Activated CD8-positive, alpha-beta memory T cell treated with anti-CD3 and anti-CD28 coated beads for 24 hours (primary cell): ENCODE measurements around the gene NXF1.
"Not testable (repeated sequence)": the region's sequence is repeated elsewhere in the genome, so short reads cannot be mapped to it uniquely, and the experiment has no call there.

Source experiments
- DNase-seq: peaks from one replicate; pipeline ENCODE4 v3.0.0-alpha.2; 2020

NXF1 gene

DNA sequence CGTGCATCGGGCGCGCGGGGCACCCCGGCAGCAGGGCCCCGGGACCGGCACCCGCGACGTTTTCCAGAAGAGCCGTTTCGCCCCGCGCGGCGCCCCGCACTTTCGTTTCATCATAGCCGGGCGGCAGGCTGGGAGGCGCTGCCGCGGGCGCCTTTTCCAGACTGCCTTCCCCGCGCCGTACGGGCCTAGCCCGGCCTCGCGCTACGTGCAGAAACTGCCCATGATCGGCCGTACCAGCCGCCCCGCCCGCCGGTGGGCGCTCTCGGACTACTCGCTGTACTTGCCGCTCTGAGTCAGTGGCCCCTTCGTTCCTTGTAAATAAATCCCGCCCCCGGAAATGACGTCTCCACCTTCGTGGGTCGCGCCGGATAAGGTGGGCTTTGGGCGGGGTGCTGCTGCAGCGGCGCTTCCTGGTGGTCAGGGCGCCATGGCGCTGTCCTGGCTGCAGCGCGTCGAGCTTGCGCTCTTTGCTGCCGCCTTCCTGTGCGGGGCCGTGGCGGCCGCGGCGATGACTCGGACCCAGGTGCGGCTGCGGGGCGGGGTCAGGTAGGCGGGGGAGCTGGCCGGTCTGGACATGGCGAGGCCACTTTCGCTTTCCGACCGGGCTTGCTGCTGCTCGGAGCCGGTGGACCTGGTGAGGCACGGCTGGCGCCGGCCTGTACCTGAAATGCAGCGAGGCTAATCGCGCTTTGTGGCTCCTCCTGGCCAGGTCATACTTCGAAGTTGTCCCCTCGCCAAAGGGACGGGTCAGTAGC is 18.1 kb downstream of the NXF1 start, which contains the start of gene TMEM179B:
TSS of gene TMEM179B (plus strand) at position 398 of the 755 bp plus-strand sequence. CDS start at position 428, 30 bp downstream.
- peak; percentile 99 for DNase-seq

DNA sequence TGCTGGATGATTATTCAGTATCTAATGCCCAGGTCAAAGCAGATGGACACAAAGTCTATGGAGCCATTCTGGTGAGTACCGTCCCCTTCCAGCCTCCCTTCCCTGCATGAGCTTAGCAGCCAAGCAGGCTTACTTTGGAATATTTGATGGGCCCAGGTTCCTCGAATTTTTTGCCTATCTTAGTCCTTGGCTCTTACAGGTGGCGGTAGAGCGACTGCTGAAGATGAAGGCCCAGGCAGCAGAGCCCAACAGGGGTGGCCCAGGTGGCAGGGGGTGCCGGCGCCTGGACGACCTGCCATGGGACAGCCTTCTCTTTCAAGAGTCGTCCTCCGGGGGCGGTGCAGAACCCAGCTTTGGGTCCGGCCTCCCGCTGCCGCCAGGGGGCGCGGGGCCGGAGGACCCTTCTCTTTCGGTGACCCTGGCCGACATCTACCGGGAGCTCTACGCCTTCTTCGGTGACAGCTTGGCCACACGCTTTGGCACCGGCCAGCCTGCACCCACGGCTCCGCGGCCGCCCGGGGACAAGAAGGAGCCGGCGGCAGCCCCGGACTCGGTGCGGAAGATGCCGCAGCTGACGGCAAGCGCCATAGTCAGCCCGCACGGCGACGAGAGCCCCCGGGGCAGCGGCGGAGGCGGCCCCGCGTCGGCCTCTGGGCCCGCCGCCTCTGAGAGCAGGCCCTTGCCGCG is 18.8 kb downstream of the NXF1 start:
- peak; percentile 94 for DNase-seq

DNA sequence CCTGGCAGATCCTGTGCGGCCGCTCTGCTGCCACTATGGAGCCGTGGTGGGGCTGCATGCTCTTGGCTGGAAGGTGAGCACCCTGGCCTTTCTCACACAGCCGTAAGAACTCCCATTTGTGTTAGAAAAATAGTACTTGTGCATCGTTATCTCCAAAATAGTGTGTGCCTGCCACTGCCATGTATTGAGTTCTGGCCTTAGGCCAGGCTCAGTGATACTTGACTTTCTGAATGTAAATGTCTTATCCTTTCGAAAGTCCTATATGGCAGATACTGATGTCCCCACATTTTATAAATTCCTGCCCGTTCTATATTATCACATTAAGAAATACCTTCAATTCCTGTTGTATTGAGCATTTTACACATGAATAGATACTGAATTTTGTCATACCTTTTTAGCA is 22.5 kb downstream of the NXF1 start:
- DNase-seq = no peak

DNA sequence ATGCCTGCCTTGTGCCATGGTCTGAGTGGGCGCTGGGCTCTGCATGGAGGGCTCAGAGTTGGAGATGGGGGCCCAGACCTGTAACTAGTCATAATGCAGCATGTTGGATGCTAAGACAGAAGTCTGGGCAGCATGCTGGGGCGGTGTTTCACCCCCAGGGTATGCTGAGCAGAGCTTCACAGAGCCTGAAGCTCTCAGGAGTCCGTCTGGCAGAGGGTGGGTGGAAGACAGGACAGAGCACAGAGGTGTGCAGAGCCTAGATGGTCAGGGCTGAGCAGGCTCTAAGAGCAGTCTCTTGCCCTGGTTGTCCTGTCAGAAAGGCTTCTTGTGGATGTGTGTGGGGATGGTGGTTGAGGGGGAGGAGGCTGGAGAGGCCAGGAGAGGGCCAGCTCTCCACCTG is 26.8 kb downstream of the NXF1 start:
- DNase-seq = no peak

DNA sequence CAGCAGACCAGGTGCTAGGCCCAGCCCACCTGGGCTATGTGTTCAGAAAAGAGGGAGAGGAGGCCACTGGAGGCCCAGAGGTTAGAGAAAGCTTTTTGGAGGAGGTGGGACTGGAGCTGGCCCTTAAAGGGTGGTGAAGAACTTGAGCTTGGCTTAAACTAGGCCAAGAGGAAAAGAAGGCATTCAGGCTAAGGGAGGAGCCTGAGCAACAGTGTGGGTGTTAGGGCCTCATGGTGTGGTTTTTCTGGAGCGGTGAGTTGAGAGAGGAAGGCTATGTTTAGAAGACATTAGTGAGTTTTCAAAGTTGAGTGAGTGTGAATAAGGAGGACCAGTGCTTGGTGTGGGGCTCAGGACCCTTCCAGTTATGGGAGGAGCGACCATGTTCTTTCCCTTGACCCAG is 27.9 kb downstream of the NXF1 start:
- no peak for DNase-seq

DNA sequence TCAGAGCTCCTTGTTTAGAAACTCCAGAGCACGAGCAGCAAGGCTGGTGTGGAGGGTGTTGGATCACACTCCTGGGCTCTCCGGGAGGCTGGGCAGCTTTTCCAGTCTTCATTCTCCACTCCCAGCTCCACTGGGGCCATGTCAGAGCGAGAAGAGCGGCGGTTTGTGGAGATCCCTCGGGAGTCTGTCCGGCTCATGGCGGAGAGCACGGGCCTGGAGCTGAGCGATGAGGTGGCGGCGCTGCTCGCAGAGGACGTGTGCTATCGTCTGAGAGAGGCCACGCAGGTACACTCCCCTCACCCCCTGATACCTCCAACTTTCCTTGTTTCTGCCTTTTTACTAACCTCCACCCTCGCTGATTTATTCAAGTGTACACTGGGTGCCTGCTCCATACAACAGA is 29.6 kb downstream of the NXF1 start:
- DNase-seq = no peak

DNA sequence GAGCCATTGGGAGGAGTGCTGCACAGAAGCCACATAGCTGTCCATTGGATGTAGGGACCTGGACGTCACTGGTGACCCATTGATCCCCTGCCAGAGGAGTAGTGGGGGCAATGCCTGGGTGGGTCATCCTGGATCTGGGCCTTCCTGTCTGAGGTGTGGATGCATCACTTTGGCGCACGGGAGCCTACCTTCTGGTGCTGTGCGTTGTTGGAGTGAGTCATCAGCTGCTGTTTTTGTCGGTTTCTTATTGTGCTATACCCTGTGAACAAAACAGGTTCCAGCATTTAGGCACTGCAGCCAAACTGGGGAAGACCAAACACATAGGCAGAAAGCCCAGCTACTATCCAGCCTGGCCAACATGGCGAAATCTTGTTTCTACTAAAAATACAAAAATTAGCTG is 30.8 kb downstream of the NXF1 start:
- no peak for DNase-seq

DNA sequence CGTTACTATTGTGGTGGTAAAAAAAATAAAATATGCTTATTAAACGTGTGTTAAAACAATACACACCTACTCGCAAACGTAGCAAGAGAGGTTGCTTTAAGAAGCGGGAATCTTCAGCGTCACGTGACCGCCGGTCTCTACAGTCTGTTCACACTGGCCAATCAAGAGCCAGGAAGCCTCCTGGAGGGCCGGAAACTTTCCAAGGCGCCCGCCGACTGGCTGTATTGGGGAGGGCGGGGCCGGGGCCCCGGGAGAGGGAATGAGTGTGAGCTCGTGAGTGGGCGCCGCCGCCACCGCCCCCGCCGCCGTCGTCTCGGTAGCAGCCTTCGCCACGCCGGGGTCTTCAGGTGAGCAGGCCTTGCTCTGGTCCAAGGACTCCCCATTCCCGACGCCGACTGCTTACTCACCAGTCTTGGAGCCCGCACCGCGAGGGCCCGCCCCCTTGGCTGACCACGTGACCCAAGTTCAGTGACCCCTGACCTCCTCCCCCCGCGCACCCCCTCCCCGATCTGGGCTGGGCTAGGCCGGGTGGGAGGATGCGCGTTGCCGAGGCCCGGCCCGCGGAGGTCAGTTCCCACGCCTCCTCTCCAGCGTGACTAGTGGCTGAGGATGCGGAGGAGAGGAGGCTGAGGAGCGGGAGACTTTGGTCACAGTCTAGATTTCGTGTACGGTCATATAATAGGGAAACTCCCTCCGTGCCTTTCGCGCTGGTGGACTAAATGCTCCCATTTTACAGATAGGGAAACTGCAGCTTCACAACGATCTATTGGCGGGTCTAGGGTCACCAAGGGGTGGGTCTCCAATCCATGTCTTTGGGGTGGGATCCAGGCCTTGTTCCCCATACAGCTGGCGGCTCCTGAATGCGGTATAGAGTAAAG is 33.9 kb downstream of the NXF1 start, which contains the start of gene TAF6L:
TSS of gene TAF6L (plus strand) at position 253 of the 878 bp plus-strand sequence. CDS start 4,388 bp downstream, outside the sequence.
- DNase-seq = peak; percentile 98

DNA sequence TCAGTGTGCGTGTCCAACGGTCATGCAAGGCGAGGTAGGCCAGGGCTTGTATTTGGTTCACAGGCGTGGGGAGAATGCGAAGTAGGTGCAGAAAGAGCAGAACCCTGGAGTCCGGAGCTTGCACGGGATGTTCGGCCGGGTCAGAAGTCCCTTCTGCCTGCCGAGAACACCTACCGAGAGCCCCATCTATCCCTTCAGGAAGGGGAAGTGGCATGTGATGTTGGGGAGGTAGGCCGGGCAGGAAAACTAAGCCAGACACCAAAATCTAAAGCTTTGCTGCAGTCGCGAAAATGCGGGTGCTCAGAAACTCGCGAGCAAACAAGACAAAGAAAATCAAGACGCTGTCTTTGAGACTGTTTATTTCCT is 34.5 kb downstream of the NXF1 start:
- DNase-seq = peak; percentile 76

DNA sequence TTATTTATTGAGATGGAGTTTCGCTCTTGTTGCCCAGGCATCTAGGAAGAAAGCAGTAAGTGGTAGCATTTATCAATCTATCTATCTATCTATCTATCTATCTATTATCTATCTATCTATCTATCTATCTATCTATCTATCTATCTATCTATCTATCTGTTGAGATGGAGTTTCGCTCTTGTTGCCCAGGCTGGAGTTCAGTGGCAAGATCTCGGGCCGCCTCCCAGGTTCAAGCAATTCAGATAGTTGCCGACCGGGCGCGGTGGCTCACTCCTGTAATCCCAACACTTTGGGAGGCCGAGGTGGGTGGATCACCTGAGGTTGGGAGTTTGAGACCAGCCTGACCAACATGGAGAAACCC is 44.4 kb downstream of the NXF1 start:
- not testable (repeated sequence) for DNase-seq

DNA sequence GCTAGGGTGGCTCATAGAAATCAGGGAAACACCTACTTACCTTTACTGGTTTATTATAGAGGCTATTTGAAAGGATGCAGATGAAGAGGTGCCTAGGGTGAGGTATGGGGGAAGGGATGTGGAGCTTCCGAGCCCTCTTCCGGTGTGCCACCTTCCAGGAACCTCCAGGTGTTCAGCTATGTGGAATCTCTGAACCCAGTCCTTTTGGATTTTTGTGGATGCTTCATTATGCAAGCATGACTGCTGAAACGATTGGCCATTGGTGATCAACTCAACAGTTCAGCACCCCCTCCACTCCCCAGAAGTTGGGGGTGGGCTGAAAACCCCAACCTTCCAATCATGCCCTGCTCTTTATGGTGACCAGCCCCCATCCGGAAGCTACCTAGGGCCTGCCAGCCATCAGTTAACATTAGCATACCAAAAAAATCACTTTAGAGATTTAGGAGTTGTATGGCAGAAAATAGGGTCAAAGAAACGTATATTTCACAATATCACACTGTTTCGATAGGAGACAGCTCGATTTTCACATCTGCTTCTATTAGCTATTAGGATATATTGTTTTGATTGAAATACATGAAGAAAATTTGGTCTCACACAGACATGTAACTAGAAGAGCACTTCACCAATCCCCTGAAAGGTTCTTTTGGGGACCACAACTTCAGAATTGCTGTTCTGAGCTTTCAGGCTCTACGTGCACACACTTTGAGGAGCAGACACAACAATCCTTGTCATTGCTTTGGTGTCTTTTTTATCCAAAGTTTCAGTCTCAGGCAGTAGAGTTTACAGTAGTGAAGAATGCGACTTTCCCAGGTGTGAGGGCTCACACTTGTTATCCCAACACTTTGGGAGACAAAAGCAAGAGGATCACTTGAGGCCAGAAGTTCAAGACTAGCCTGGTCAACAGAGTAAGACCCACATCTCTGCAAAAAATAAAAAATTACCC is 47.1 kb downstream of the NXF1 start:
- DNase-seq = no peak

DNA sequence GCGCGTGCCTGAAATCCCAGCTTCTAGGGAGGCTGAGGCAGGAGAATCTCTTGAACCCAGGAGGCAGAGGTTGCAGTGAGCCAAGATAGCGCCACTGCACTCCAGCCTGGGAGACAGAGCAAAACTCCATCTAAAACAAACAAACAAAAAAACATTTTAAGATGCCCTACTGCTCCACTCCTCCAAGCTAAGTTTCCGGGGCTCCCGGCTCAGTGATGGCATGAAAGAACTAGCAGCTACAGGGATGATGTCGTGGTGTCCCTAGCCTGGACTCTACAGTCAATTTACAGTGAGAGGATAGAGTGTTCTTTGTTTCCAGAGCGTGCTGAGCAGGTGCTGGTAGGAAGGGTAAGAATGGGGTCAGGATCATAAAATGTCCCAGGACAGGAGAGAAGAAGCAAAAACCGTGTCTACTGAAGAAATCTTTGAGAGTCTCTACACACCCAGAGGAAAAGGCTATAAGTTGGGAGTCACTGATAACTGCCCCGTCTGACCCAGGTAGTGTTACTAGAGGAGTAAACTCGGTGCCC is 50.1 kb downstream of the NXF1 start:
- DNase-seq = no peak

DNA sequence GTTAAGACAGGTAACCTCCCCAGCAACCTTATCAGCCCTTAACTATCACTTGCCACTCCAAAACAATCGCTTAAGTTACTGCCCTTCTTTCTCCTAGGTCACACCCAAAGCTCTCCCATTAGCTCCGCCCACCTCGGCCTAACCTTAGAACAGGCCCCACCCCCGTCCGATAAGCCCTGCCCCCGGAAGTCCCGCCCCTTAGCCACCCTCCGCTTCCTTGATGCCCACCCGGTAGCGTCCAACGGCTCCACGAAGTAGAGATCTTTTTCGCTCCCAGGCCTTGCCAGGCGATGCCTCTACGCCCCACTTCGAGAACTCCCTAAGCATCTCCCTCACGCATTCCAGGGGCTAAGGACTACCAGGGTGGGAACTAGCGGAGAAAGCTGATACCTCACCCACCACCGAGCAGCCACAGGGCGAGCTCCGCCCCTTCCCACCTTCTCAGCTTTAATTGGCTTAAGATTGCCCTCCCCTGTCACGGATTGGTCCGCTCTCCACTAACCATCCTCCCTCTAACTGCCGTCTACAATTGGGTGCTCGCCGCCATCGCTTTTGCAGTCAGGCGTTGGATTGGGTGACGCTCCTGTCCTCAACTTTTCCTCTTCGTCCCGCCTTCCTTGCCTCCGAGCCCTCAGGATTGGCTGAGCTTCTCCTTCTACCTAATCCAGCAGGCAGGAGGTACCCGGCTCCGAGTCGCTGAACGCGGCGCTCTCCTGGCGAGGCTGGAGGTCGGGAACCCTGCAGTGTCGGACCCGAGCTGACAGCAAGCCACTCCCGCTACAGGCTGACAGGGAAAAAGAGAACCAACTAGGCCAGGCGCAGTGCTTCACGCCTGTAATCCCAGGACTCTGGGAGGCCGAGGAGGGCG is 51.3 kb downstream of the NXF1 start, which contains the start of gene ZBTB3:
TSS of gene ZBTB3 (minus strand) at position 425 of the 868 bp plus-strand sequence. CDS start 496 bp downstream, outside the sequence.
- peak; percentile 98 for DNase-seq

DNA sequence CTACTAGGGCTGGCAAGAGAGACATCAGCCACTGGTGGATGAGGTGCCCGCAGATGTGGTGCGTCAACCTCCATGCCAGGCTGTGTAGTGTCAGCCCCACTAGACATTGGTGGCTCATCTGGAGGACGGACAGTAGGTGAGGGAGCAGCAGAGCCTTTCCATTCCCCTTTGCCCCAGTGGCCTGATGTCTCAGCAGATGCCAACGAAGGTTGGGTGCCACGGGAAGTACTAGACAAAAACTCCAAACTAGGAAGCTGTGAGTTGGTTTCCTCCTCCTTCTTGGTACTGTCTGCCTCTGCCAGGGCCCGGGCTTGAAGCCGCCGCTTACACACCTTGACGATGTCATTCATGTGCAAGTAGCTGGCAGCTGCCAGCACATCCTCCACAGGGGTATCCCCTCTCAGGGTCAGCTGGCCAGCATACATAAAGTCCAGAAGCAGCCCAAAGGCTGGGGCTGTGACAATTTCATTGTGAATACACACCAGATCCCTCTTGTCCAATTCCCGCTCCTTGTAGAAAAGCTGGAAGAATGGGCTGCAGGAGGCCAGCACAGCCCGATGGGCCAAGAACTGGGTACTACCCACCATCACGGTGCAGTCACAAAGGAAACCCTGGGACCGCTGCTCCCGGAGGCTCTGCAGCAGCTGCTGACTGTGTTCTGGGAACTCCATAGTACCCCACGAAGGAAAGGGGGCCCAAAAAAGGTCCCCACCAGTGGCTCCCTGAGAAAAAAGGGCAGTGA is 52.1 kb downstream of the NXF1 start:
- DNase-seq = no peak

DNA sequence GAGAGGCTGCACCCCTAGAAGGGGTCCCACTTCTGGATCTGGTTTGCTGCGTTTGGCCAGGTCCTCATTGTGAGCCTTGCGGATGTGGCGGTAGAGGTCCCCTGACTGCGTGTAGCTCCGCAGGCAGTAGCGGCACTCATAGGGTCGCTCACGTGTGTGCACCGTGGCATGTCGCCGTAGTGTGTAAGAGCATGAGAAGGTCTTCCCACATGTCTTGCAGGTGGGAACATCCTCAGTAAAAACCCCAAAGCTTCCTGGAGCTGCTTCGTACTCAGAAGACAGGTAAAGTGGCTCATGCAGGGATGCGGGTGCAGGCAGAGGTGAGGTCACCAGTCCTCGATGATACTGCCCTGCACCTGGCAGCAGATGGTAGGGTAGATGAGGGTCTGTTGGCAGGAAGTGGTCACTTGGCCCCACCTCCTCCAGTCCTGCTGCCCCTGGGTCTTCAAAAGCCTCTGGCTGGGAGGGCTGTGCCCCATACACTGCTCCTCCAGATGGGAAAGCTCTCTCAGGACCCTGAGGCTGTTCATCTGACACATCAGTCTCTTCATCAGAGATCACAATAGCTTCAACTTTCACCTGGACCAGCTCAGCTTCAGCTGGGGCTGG is 53.0 kb downstream of the NXF1 start:
- no peak for DNase-seq

DNA sequence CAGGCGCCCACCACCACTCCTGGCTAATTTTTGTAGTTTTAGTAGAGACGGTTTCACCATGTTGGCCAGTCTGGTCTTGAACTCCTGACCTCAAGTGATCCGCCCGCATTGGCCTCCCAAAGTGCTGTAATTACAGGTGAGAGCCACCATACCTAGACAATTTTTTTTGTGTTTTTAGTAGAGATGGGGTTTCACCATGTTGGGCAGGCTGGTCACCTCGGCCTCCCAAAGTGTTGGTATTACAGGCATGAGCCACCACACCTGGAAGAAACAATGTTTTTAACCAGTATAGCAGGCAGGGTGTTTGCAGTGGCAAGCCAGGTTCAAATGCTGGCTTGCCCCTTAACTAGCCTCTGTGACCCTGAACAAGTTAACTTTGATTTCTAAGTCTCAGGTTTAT is 55.3 kb downstream of the NXF1 start:
- not testable (repeated sequence) for DNase-seq

DNA sequence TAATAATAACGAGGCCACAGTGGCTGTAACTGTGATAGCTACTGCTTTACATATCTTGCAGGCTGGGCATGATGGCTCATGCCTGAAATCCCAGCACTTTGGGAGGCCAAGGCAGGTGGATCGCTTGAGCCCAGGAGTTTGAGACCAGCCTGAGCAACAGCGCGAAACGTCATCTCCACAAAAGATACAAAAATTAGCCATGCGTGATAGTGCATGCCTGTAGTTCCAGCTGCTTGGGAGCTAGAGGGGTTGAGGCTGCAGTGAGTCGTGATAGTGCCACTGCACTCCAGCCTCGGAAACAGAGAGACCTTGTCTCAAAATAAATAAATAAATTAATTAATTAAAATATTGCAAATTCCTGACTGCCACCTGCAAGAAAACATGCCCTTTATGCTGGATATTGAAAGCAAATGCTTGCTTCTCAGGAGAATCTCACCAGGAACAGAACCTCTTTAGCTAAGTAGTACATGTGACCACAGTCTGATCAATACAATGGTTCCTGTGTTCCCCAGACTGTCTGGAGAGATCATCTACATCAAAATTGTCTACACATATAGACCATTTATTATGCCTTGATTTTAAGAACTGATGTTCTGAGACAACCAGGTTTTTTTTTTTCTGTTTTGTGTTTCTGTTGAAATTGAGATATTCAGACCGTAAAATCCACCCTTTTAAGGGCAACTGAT is 57.6 kb downstream of the NXF1 start:
- no peak for DNase-seq
